SK-N-SH (cell line): ENCODE data around the gene IGF2R. TPM values are rescaled to one million over a fixed set of nuclear protein-coding genes. Genes with fewer than 3 reads are reported as not detected.

Experiments used
- CTCF ChIA-PET: fragments of 300-600, 350-600 bp; formaldehyde crosslinking; extraction: SDS; loops from one replicate; lab custom pipeline; 2021; lab: Yijun Ruan, JAX
- POLR2A ChIA-PET: fragments of 350-600 bp; sonication (Branson Sonifier 250); formaldehyde crosslinking; extraction: SDS; loops from one replicate; lab custom pipeline; 2020; ENCODE audit warnings: antibody characterized with exemption, inconsistent platforms; lab: Yijun Ruan, JAX
- DNase-seq: peaks from one replicate; pipeline ENCODE4 v3.0.0; 2012
- H2AFZ ChIP-seq: fragments of 200-600 bp; sonication (generic); 2 replicates; pipeline ENCODE4 v1.8.1; 2016; ENCODE audit warnings: antibody characterized with exemption, mild to moderate bottlenecking, low read depth
- H3F3A ChIP-seq: fragments of 200-600 bp; sonication (generic); replicated peaks from 2 replicates; pipeline ENCODE3; 2016; ENCODE audit warnings: antibody characterized with exemption, mild to moderate bottlenecking; ENCODE audit not compliant: insufficient read depth
- H3K27ac ChIP-seq, 2 experiments: fragments of 200-500 bp in 1 of 2; fragments of 200-600 bp in 1 of 2; sonication (Bioruptor generic) in 1 of 2; sonication (generic), shearing (Covaris generic) in 1 of 2; 2 replicates each; pipeline versions ENCODE4 v1.5.1 to v1.6.1; 2014 to 2016; ENCODE audit warnings: low read depth in 2 of 2, inconsistent platforms in 1 of 2, low read length in 1 of 2, mild to moderate bottlenecking in 1 of 2, mixed read lengths in 1 of 2
- H3K27me3 ChIP-seq: fragments of 200-600 bp; sonication (generic), shearing (Covaris generic); 2 replicates; pipeline ENCODE4 v1.6.1; 2016; ENCODE audit warnings: mixed run types; ENCODE audit not compliant: insufficient read depth
- H3K36me3 ChIP-seq, 2 experiments: fragments of 200-500 bp in 1 of 2; fragments of 200-600 bp in 1 of 2; sonication (Bioruptor generic) in 1 of 2; sonication (generic) in 1 of 2; replicated peaks in 1 of 2; 2 replicates each; pipeline versions ENCODE3 to v1.5.1; 2014 to 2016; ENCODE audit warnings: low read length in 1 of 2, mild to moderate bottlenecking in 1 of 2; ENCODE audit not compliant: insufficient read depth in 2 of 2, control insufficient read depth in 1 of 2
- H3K4me1 ChIP-seq, 2 experiments: fragments of 200-500 bp in 1 of 2; fragments of 200-600 bp in 1 of 2; sonication (Bioruptor generic) in 1 of 2; sonication (generic), shearing (Covaris generic) in 1 of 2; 2 replicates each; pipeline versions ENCODE4 v1.5.1 to v1.6.1; 2014 to 2016; ENCODE audit warnings: low read depth in 1 of 2, low read length in 1 of 2, mixed run types in 1 of 2; ENCODE audit not compliant: insufficient read depth in 2 of 2, control insufficient read depth in 1 of 2
- H3K4me2 ChIP-seq: fragments of 200-600 bp; sonication (generic), shearing (Covaris generic); 2 replicates; pipeline ENCODE4 v1.6.1; 2017; ENCODE audit warnings: mixed run types
- H3K4me3 ChIP-seq, 2 experiments: fragments of 200-500 bp in 1 of 2; fragments of 200-600 bp in 1 of 2; sonication (Bioruptor generic) in 1 of 2; sonication (generic), shearing (Covaris generic) in 1 of 2; 2 replicates each; pipeline versions ENCODE4 v1.5.1 to v1.8.1; 2014 to 2016; ENCODE audit warnings: low read depth in 2 of 2, inconsistent platforms in 1 of 2, low read length in 1 of 2, mild to moderate bottlenecking in 1 of 2, mixed read lengths in 1 of 2, moderate library complexity in 1 of 2
- H3K79me2 ChIP-seq: fragments of 200-600 bp; sonication (generic); 2 replicates; pipeline ENCODE4 v1.8.1; 2017; ENCODE audit warnings: mild to moderate bottlenecking; ENCODE audit not compliant: insufficient read depth
- H3K9ac ChIP-seq: fragments of 200-600 bp; sonication (generic); 2 replicates; pipeline ENCODE4 v1.6.1; 2017; ENCODE audit warnings: mixed run types
- H3K9me2 ChIP-seq: fragments of 200-600 bp; sonication (generic); 2 replicates; pipeline ENCODE4 v1.6.1; 2017; ENCODE audit warnings: mixed run types
- H3K9me3 ChIP-seq: fragments of 200-600 bp; sonication (generic); 2 replicates; pipeline ENCODE4 v1.6.1; 2017; ENCODE audit warnings: mixed run types, mild to moderate bottlenecking, moderate library complexity
- H4K20me1 ChIP-seq: fragments of 200-600 bp; sonication (generic); 2 replicates; pipeline ENCODE4 v1.6.1; 2017; ENCODE audit warnings: mild to moderate bottlenecking, mixed run types; ENCODE audit not compliant: insufficient read depth
- CHD2 ChIP-seq: fragments of 150-350 bp; IDR thresholded peaks from 2 replicates; pipeline ENCODE4 v1.6.1; 2018; ENCODE audit warnings: low read length; ENCODE audit not compliant: partially characterized antibody
- FOXM1 ChIP-seq: IDR thresholded peaks from 2 replicates; pipeline ENCODE4 v1.4.0; 2012; ENCODE audit warnings: low read depth, mild to moderate bottlenecking
- GABPA ChIP-seq: IDR thresholded peaks from 2 replicates; pipeline ENCODE4 v1.4.0; 2012; ENCODE audit warnings: low read depth, mild to moderate bottlenecking
- JUND ChIP-seq: IDR thresholded peaks from 2 replicates; pipeline ENCODE4 v1.4.0; 2012
- RCOR1 ChIP-seq: fragments of 150-350 bp; IDR thresholded peaks from 2 replicates; pipeline ENCODE4 v1.6.1; 2017; ENCODE audit warnings: antibody characterized with exemption, low read length
- REST ChIP-seq: IDR thresholded peaks from 2 replicates; pipeline ENCODE4 v1.6.1; 2012; ENCODE audit warnings: mild to moderate bottlenecking, low read depth, low read length, moderate library complexity
- RFX5 ChIP-seq: IDR thresholded peaks from 2 replicates; pipeline ENCODE4 v1.6.1; 2012; ENCODE audit warnings: mild to moderate bottlenecking, improper control_type of control experiment, low read length
- SMC3 ChIP-seq: IDR thresholded peaks from 2 replicates; pipeline ENCODE4 v1.6.1; 2012; ENCODE audit warnings: low read depth, low read length, improper control_type of control experiment
- TCF12 ChIP-seq: IDR thresholded peaks from 2 replicates; pipeline ENCODE4 v1.4.0; 2012
- USF1 ChIP-seq: IDR thresholded peaks from 2 replicates; pipeline ENCODE4 v1.4.0; 2012; ENCODE audit warnings: low read depth, borderline replicate concordance
- WGBS: methylation state at CpG from one replicate; pipeline ENCODE4 v1.1.6; 2017; ENCODE audit warnings: low lambda C conversion rate; 5-methylcytosine and 5-hydroxymethylcytosine counted together
- polyA plus RNA-seq, 3 experiments: library from polyadenylated mRNA; depleted of rRNA; stranded (reverse); fragments of >200 nt; gene quantifications; 2 replicates each; pipeline ENCODE4 v1.2.3, GENCODE V29; 2012
- TF ChIP-seq, protein P1 (sequence below): fragments of 200-600 bp; sonication (generic); IDR thresholded peaks from 2 replicates; pipeline ENCODE4 v1.6.1; 2017; ENCODE audit warnings: antibody characterized with exemption, mild to moderate bottlenecking, moderate library complexity

Gene IGF2R
- polyA plus RNA-seq, 1 of the 3 experiments (the other 2 are of a cell fraction): 45.0 TPM

GRCh38 chr6:160070831-160071230 lies 101.9 kb downstream of the IGF2R start:
- Histone ChIP-seq H3K9me2 (no peaks in the 10 kb centered on the region), H3K27ac (no peak overlapping the region), H3K9ac (no peak overlapping the region), H3K9me3 (no peaks in the 10 kb centered on the region), H3K4me1 (no peaks in the 10 kb centered on the region; a peak in 1 of 4 replicates)
- 100% methylated on average over 1 of the region's 2 CpGs for WGBS
- POLR2A ChIA-PET: no interaction called here
- no peak for TF ChIP-seq JUND
- no peak for TF ChIP-seq RFX5
- no peak for TF ChIP-seq CHD2
- TF ChIP-seq SMC3: no peak
- no peak for TF ChIP-seq USF1
- TF ChIP-seq REST: no peak
- TF ChIP-seq GABPA: no peak
- no peak for TF ChIP-seq RCOR1
- TF ChIP-seq TCF12: no peak
- no peak for TF ChIP-seq FOXM1
- TF ChIP-seq, protein P1, sequence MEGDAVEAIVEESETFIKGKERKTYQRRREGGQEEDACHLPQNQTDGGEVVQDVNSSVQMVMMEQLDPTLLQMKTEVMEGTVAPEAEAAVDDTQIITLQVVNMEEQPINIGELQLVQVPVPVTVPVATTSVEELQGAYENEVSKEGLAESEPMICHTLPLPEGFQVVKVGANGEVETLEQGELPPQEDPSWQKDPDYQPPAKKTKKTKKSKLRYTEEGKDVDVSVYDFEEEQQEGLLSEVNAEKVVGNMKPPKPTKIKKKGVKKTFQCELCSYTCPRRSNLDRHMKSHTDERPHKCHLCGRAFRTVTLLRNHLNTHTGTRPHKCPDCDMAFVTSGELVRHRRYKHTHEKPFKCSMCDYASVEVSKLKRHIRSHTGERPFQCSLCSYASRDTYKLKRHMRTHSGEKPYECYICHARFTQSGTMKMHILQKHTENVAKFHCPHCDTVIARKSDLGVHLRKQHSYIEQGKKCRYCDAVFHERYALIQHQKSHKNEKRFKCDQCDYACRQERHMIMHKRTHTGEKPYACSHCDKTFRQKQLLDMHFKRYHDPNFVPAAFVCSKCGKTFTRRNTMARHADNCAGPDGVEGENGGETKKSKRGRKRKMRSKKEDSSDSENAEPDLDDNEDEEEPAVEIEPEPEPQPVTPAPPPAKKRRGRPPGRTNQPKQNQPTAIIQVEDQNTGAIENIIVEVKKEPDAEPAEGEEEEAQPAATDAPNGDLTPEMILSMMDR: no peak
- TF ChIP-seq, all 33 proteins: peak for 0
- CTCF ChIA-PET: interaction anchor here (1.1 to 1.6 kb wide), 2 partner anchors 9 to 27 kb away, joined by 3 to 4 read pairs; no protein-coding TSS in a partner anchor
- no peak overlapping the region for H2AFZ ChIP-seq
- no peaks in the 10 kb centered on the region for H3F3A ChIP-seq
- H3K27me3 ChIP-seq: no peaks in the 10 kb centered on the region
- no peaks in the 10 kb centered on the region for H4K20me1 ChIP-seq
- no peaks in the 10 kb centered on the region for H3K79me2 ChIP-seq
- no peak overlapping the region for H3K4me2 ChIP-seq
- H3K4me3 ChIP-seq: no peak overlapping the region
- H3K36me3 ChIP-seq: peaks cover 25 to 85% of the 10 kb centered on the region in 2 experiments
- DNase-seq: no peak
